H54 (cell line): Measurements from ENCODE around the gene CHCHD2.
"Not testable (repeated sequence)": the region's sequence is repeated elsewhere in the genome, so short reads cannot be mapped to it uniquely, and the experiment has no call there.

Source experiments
- DNase-seq: peaks from one replicate; pipeline ENCODE4 v3.0.0; 2011; ENCODE audit warnings: low spot score, mixed read lengths; ENCODE audit not compliant: insufficient read length
- FAIRE-seq: peaks from 3 replicates; lab custom pipeline; 2011; peaks lifted over from hg19 to GRCh38; lab: Jason Lieb, UNC
- POLR2A ChIP-seq: IDR thresholded peaks from 2 replicates; pipeline ENCODE4 v1.6.1; 2011; ENCODE audit warnings: low read depth, mild to moderate bottlenecking, low read length

Gene CHCHD2

DNA sequence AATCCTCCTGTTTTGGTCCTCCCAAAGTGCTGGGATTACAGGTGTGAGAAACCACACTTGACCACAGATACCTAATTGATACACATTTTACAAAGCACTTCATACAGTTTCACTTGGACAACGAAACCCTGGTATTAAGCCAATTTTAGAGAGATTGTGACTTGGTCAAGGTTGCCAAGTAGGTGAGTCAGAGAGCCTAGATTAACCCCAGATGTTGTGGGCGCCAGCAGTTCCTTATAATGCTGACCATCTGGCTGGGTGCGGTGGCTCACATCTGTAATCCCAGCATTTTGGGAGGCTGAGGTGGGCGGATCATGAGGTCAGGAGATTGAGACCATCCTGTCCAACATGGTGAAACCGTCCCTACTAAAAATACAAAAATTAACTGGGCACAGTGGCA is 8.6 kb downstream of the CHCHD2 start:
- no peak for TF ChIP-seq POLR2A
- no peak for FAIRE-seq
- DNase-seq, result peak; percentile 71

DNA sequence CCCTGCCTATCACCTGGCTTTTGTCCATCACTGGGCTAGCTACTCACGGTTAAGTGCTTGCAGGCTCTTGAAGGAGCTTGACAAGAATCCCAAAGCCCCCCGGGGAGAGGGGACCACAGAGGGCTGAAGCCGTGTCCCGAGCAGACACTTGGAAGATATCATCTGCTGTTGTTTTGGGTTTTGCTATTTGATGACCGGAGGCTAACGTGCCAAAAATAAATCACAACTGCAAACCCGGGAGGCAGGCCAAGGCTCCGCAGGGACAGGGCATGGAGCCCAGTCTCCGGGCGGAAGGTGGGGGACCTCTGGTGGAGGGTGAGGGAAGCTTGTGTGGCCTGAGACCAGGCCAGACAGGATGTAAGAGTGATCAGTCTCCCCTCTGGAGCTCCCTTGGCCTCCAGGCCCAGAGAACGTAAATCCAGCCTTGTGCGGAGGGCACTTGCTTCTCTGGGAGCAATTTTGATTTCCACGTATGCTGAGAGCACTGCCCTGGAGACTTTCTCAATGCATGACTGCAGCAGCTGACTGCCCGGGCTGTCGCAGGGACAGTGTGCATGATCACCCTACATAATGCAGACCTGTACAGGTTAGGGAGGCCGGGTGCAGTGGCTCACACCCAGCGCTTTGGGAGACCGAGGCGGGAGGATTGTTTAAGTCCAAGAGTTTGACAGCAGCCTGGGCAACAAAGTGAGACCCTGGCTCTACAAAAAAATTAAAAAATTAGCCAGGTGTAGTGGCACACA is 13.3 kb downstream of the CHCHD2 start, which contains the start of gene PHKG1:
Gene PHKG1, minus strand, starts transcription at position 164 of the 743 bp plus-strand sequence. CDS start 4,011 bp downstream, outside the sequence.
- TF ChIP-seq POLR2A, result no peak
- FAIRE-seq (peak; percentile 48), DNase-seq (peak; percentile 95)

- not testable (repeated sequence) for DNase-seq, FAIRE-seq
Observed at GRCh38 chr7:56092388-56092787, 13.9 kb downstream of the CHCHD2 start.

DNA sequence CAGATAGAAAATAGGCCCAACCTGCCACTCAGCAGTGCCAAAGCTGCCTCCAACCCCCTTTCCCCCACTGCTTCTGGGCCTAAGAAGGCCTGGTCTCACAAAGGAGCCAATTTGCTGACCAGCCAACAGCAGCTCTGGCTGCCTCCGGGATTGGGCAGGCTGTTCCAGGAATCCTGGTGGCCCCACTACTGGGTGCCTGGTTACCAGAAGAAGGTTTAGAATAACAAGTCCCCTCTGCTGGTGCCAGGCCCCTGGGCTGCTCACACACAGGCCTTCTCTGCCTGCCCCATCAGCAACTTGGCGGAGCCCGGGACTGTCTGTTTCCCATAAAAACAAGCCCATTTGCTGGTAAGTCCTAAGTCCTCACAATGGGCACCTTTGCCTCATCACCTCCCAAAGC is 14.7 kb downstream of the CHCHD2 start:
- FAIRE-seq (no peak), DNase-seq (no peak)
- TF ChIP-seq POLR2A, result no peak

- FAIRE-seq (no peak), DNase-seq (no peak)
- TF ChIP-seq POLR2A, result no peak
Observed at GRCh38 chr7:56087445-56087844, 18.8 kb downstream of the CHCHD2 start.

DNA sequence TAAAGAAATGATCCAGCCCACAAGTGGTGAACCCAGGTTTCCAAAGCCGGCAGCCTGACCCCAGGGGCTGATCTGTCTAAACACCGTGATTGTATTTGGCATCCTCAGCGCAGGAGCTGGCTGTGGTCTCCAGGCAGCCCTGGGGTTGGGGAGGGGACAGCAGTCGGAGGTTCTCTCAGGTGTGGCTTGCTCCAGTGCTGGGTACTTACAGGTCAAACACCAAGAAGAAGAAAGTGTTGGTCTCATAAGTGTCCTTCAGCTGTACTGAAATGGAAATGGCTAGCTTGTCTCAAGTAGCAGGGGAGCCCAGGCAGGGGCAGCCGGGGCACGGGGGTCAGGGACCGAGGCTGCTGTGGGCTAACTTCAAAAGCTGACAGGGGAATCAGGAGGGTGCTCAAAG is 19.5 kb downstream of the CHCHD2 start:
- TF ChIP-seq POLR2A, result no peak
- FAIRE-seq (no peak), DNase-seq (no peak)

DNA sequence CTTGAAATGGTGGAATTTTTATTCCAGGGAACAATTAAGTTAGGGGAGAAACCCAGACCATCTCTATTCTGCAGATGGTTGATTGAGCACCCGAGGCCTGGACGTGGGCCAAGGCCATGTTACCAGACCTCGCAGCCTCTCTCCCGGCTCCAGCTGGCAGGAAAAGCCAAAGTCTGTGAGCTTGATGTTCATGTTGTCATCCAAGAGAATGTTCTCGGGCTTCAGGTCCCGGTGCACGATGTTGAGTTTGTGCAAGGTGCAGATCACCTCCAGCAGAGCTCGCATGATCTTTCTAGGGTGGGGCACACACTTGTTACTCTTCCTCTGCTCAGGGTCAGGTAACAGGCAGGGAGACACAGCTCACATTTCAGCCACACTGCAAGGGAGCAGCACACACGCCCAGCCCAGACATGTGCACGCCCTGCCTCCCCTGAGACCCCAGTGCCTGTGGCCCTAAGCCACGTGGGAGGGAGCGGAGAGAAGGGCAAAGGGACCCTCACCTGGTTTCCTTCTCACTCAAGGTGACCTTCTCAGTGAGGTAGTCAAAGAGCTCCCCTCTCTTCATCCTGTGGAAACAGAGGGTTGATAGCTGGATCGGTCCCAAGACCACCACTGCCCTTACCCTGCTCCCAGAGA is 23.0 kb downstream of the CHCHD2 start:
- no peak for FAIRE-seq
- no peak for TF ChIP-seq POLR2A
- DNase-seq, result no peak

DNA sequence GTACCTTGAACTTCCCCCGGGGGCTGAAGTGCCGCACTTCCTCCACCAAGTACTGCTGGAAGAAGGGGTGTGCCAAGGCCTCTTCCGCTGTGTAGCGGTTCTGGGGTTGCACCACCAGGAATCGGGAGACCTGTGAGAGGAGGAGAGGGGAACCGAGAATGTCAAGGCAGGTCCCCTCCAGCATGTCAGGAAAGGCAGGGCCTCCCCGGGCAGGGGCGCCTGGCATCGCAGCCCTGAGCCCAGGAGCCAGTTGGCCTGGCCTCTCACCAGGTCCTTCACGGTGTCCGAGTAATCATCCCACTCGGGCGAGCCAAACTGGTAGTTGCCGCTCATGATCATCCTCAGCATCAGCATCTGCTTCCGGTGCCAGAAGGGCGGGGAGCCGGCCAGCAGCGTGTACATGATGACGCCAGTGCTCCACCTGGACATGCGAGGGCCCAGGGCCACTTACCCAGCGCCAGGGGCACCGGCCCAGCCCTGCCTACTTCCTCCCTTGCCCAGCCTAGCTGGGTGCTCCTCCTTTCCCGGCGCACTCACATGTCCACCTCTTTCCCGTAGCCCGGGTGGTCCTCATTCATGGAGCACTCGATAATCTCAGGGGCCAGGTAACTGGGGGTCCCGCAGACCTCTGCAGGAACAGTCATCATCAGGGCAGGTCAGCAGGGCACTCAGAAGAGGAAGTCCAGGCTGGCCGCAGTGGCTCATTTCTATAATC is 24.5 kb downstream of the CHCHD2 start:
- FAIRE-seq, result no peak
- DNase-seq, result no peak
- TF ChIP-seq POLR2A, result no peak

DNA sequence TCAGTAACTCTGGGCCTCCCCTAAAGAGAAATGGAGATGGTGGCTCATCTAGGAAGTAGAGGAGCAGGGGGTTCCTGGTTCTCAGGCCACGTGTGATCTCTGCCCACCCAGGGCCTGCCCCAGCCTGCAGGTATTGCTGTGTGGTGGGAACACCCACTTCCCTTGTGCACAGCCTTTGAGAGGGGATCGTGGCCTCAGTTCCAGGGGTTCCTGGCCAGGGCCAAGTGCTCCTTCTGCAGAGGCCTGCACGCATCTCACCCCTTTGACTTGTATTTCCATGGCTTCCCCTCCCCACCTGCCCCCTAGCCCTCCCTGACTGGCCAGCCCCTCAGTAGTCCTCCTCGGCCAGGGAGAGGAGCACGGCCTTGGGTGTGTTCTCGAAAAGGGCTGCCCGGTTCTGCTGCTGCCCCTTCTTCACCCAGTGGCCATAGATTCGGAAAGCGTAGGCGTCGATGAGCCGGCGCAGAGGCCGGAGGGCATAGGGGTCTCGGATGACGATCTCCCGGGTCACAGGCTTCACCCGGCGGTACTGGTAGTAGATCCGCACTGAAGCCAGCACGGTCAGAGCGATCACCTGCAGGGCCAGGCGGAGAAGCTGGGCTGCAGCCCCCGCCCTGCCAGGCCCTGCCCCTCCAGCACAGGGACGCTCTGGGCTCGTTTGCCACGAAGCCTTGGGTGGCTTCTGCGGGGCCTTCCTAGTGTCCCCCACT is 25.4 kb downstream of the CHCHD2 start:
- DNase-seq, FAIRE-seq: not testable (repeated sequence)

GRCh38 chr7:56079450-56080185 is 26.7 kb downstream of the CHCHD2 start:
- no peak for FAIRE-seq
- DNase-seq, result no peak

DNA sequence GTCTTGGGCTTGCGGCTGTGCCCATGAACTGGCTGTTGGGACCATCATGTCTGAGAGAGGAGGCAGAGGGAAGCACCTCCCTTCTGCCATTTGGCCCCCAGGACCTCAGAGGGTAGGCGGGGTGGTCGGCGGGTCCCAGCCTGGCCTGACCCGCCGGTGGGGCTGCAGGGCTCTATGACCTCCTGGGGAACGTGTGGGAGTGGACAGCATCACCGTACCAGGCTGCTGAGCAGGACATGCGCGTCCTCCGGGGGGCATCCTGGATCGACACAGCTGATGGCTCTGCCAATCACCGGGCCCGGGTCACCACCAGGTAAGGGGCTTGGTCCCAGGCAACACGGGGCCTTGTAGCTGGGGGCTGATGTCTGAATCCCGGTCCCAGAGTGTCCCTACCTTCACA is 28.1 kb downstream of the CHCHD2 start:
- no peak for TF ChIP-seq POLR2A
- DNase-seq (no peak), FAIRE-seq (no peak)

More at GRCh38 chr7:56079450-56080185, 26.7 kb downstream of the CHCHD2 start:
- TF ChIP-seq POLR2A, result no peak

DNA sequence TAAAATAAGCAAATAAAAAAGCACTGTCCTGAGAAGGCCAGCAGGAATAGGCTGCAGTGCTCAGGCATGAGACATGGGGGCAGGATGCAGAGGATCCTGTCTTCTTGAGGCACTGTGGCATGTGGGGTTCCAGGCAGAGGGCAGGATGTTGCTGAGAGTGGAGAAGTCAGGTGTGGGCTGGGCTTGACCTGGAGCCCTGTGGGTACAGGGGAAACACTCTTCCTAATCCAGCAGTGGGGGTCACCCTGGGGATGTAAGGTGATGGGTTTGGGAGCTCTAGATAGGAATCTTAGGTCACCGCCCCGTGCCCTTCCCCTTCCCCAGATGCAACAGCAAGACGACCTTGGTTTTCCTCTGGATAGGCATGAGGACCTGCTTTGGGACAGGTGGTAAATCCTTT is 28.6 kb downstream of the CHCHD2 start:
- TF ChIP-seq POLR2A, result no peak
- FAIRE-seq, result no peak
- no peak for DNase-seq

GRCh38 chr7:56074371-56074791 is 31.9 kb downstream of the CHCHD2 start:
- no peak for FAIRE-seq
- TF ChIP-seq POLR2A, result no peak
- peak; percentile 85 for DNase-seq

DNA sequence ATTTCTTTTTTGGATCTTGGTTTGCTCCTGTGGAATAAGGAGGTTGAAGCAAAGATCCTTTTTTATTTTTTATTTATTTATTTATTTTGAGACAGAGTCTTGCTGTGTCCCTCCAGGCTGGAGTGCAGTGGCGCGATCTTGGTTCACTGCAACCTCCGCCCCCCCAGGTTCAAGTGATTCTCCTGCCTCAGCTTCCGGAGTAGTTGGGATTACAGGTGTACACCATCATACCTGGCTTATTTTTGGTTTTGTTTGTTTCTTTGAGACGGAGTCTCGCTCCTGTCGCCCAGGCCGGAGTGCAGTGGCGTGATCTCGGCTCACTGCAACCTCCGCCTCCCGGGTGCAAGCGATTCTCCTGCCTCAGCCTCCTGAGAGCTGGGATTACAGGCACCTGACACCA is 39.9 kb downstream of the CHCHD2 start:
- not testable (repeated sequence) for DNase-seq, FAIRE-seq
